KOPT-K1 (cell line): ENCODE data around the gene OSGIN1.

Source experiments
- H3K27ac ChIP-seq: fragments of 200-600 bp; sonication (generic); 2 replicates; pipeline ENCODE4 v1.5.1; 2016; ENCODE audit warnings: antibody characterized with exemption, mild to moderate bottlenecking, low read depth, low read length; ENCODE audit not compliant: poor library complexity, severe bottlenecking
- H3K36me3 ChIP-seq: fragments of 200-600 bp; sonication (generic); 2 replicates; pipeline ENCODE4 v1.5.1; 2017; ENCODE audit warnings: antibody characterized with exemption, mild to moderate bottlenecking, low read length, moderate library complexity; ENCODE audit not compliant: insufficient read depth
- H3K9me3 ChIP-seq: fragments of 200-600 bp; sonication (generic); 2 replicates; pipeline ENCODE4 v1.5.1; 2017; ENCODE audit warnings: antibody characterized with exemption, low read length, mild to moderate bottlenecking; ENCODE audit not compliant: insufficient read depth, poor library complexity, severe bottlenecking

The OSGIN1 gene

DNA sequence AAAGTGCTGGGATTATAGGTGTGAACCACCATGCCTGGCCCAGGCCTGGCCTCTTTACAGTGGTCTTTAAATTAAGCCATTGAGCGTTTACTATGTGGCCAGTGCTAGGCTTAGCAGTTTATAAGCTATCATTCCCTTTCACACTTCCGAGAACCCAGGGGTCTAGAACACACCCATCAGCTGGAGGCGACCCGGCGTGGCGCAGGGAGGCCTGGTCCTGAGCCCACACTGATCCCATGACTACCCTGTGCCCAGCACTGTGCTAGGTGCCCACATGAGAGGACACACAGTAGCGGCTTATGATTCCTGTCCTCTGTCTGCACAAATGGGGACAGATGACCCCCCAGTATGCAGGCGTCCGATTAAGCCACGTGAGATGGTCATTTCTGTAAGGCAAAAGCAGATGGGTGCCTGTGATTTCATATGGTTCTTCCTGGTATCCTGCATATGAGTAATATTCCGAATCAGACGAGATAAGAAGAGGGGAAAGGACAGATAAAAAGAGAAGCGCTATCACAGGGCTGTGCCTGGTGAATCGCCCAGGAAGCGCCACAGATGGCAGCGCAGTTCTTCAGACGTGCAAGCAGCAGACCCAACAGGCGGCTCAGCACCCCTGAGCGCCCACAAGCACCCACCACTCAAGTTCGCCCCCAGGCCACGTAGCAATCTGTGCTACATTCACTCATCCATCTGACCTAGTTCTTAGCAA is 5.3 kb downstream of the OSGIN1 start:
- no peak overlapping the region for H3K27ac ChIP-seq
- H3K36me3 ChIP-seq: no peaks in the 10 kb centered on the region
- H3K9me3 ChIP-seq: no peaks in the 10 kb centered on the region

DNA sequence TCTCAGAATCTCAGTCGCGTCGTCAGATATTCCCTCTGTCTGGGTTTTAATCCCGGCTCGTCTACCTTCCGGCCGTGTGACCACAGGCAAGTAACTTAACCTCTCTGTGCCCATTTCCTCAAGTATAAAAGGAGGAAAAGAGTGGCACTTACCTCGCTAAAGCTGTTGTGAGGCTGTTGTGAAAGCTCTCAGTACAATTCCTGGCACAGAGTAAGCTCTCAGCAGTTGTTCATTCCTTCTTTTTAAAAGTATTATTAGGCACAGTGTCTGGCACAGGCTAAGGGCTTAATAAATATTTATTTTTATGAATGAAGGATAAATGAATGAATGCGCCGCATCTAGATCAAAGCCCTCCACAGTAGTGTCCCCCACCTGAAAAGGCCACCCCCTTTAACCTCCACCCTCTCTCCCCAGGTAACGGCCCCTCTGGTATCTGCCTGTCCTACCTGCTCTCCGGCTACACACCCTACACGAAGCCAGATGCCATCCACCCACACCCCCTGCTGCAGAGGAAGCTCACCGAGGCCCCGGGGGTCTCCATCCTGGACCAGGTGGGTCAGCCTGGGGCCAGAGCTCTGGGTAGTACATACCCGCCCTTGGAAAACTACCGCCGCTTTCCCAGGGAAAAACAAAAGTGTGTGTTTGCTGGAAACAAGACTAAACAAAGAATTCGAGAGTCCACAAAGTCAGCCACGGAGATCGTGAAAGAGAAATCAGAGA is 6.0 kb downstream of the OSGIN1 start:
- Histone ChIP-seq H3K36me3 (no peaks in the 10 kb centered on the region), H3K27ac (no peak overlapping the region), H3K9me3 (no peaks in the 10 kb centered on the region)

- no peak overlapping the region for H3K27ac ChIP-seq
- H3K9me3 ChIP-seq: no peaks in the 10 kb centered on the region
- H3K36me3 ChIP-seq: no peaks in the 10 kb centered on the region
Observed at GRCh38 chr16:83959656-83960434, 6.8 kb downstream of the OSGIN1 start.

- Histone ChIP-seq H3K9me3 (no peaks in the 10 kb centered on the region), H3K27ac (no peak overlapping the region), H3K36me3 (no peaks in the 10 kb centered on the region)
Observed at GRCh38 chr16:83960521-83961249, 7.6 kb downstream of the OSGIN1 start.

DNA sequence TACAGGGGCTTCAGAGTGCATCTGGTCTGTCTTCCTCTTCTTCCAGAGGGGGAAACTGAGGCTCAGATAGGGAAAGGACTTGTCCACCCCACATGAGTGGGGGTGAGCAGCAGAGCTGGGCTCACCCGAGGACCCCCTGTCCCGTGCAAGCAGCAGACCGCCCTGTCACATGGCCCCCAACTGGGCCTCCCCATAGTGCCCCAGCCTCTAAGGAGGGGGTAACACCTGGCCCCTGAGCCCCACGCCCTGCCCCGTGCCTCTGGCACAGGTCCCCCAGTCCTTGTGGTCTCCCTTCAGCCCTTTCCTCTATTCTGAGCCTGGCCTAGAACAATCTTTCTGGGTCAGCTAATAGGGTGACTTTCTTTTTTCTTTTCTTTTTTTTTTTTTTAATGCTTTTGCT is 8.6 kb downstream of the OSGIN1 start:
- Histone ChIP-seq H3K9me3 (no peaks in the 10 kb centered on the region), H3K27ac (no peak overlapping the region), H3K36me3 (no peaks in the 10 kb centered on the region)

DNA sequence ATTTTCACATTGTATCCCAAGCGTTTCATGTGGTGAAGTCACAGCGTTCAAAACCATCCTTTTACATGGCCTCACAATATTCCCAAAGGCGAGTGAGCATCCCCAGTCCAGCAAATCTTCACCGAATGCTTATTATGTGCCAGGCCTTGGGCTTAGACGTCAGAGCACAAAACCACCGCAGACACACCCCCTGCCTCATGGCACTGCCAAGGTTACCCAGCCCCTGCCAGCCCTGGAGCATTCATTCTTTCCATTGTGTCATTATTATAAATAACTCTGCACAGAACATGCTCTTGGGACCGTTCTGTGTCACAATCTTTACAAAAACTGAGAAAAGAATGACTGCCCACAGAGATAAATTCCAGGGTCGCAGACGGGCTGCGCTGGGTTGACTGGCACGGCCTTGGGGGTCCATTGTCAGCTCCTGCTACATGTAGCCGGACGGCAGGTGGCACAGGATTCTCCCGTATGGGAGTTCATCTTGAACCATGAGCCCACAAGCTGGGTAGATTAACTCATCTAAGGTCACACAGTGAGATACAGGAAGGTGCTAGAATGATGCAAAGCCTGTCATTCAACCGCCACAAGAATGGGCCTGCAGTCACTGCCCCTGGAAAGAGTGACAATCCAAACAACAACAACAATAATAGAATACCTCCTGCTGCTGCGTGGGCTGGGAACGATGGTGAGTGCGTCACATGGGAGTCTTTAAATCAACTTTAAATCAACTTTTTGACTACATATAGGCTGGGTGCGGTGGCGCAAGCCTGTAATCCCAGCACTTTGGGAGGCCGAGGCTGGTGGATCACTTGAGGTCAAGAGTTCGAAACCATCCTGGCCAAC is 10.5 kb downstream of the OSGIN1 start:
- Histone ChIP-seq H3K36me3 (no peaks in the 10 kb centered on the region), H3K9me3 (no peaks in the 10 kb centered on the region), H3K27ac (no peak overlapping the region)

GRCh38 chr16:83964684-83965443 is 11.8 kb downstream of the OSGIN1 start:
- no peaks in the 10 kb centered on the region for H3K9me3 ChIP-seq
- no peaks in the 10 kb centered on the region for H3K36me3 ChIP-seq
- H3K27ac ChIP-seq: no peak overlapping the region

DNA sequence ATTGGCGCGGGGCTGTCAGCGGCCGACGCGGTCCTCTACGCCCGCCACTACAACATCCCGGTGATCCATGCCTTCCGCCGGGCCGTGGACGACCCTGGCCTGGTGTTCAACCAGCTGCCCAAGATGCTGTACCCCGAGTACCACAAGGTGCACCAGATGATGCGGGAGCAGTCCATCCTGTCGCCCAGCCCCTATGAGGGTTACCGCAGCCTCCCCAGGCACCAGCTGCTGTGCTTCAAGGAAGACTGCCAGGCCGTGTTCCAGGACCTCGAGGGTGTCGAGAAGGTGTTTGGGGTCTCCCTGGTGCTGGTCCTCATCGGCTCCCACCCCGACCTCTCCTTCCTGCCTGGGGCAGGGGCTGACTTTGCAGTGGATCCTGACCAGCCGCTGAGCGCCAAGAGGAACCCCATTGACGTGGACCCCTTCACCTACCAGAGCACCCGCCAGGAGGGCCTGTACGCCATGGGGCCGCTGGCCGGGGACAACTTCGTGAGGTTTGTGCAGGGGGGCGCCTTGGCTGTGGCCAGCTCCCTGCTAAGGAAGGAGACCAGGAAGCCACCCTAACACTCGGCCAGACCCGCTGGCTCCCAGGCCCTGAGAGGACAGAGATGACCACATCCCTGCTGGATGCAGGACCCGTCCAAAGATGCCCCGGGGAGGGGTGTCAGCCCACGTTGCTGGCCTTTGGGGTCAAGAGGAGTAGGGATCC is 12.6 kb downstream of the OSGIN1 start:
- Histone ChIP-seq H3K36me3 (no peaks in the 10 kb centered on the region), H3K9me3 (no peaks in the 10 kb centered on the region), H3K27ac (no peak overlapping the region)

- Histone ChIP-seq H3K36me3 (no peaks in the 10 kb centered on the region), H3K27ac (no peak overlapping the region)
Observed at GRCh38 chr16:83966153-83966696, 13.2 kb downstream of the OSGIN1 start.

DNA sequence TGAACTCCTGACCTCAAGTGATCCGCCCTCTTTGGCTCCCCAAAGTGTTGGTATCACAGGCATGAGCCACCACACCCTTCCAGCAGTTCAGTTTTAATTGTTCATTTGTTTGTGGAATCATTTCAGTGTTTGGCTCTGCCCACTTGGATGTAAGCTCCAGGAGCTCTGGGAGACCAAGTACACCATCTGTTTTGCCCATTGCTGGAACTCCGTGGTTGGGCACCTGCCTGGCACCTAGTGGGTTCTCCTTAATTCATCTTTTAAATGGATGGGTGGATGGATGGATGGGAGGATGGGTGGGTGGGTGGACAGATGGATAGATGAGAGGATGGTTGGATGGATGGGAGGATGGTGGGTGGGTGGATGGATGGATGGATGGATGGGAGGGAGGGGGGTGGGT is 14.1 kb downstream of the OSGIN1 start:
- Histone ChIP-seq H3K9me3 (no peaks in the 10 kb centered on the region), H3K27ac (no peak overlapping the region), H3K36me3 (no peaks in the 10 kb centered on the region)

More at GRCh38 chr16:83966153-83966696, 13.2 kb downstream of the OSGIN1 start:
- no peaks in the 10 kb centered on the region for H3K9me3 ChIP-seq

GRCh38 chr16:83967838-83968305 is 14.8 kb downstream of the OSGIN1 start, which contains the start of gene NECAB2:
Gene NECAB2 (plus strand): TSS chr16:83968244. CDS start chr16:83968649, 405 bp downstream.
- Histone ChIP-seq H3K27ac (no peak within 1 kb of the TSS), H3K9me3 (no peaks in the 10 kb centered on the region), H3K36me3 (no peaks in the 10 kb centered on the region)

DNA sequence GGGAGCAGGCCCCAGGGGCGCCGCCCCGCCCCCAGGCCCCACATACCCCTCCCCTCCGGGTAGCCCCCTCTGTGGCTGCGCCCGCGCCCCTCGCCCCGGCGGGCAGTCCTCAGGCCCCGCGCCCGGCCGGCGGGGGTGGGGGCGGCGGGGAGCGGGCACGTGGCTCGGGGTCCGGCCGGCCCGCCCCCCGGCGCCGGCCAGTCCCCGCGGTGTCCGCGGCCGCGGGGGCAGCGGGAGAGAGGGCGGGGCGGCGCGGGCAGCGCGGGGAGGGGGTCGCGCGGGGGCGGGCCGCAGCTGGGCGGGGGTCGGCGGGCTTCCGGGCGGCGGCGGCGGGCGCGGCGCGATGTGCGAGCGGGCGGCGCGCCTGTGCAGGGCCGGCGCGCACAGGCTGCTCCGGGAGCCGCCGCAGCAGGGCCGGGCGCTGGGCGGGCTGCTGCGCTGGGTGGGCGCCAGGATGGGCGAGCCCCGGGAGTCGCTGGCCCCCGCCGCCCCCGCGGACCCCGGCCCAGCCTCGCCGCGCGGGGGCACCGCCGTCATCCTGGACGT is 15.3 kb downstream of the OSGIN1 start:
- Histone ChIP-seq H3K27ac (no peak overlapping the region), H3K36me3 (no peaks in the 10 kb centered on the region), H3K9me3 (no peaks in the 10 kb centered on the region)
